Activated effector memory CD4-positive, alpha-beta T cell treated with anti-CD3 and anti-CD28 coated beads, Interleukin-2, amount 50 U/mL, for 16 hours (primary cell): Measurements from ENCODE around the gene HERC6.
A peak's percentile ranks its signal among the peaks of the same experiment; 100 is the strongest.
"Not testable (repeated sequence)": the region's sequence is repeated elsewhere in the genome, so short reads cannot be mapped to it uniquely, and the experiment has no call there.

Experiments used
- DNase-seq: peaks from one replicate; pipeline ENCODE4 v3.0.0-alpha.2; 2020

Gene HERC6

GRCh38 chr4:88448211-88448765 is 69.6 kb downstream of the HERC6 start:
- DNase-seq: not testable (repeated sequence)

GRCh38 chr4:88448889-88449288 is 70.2 kb downstream of the HERC6 start:
- no peak for DNase-seq

- no peak for DNase-seq
These were observed 70.6 kb downstream of the HERC6 start for GRCh38 chr4:88449290-88449689.

- no peak for DNase-seq
These were observed 72.6 kb downstream of the HERC6 start for GRCh38 chr4:88451205-88451604.

- no peak for DNase-seq
These were observed 74.3 kb downstream of the HERC6 start for GRCh38 chr4:88452912-88453311.

- DNase-seq: peak; percentile 96
These were observed 78.1 kb downstream of the HERC6 start, which contains the start of gene HERC5 for GRCh38 chr4:88456670-88457306. Gene HERC5, plus strand, starts transcription at chr4:88457119. Its CDS starts 151 bp downstream, at chr4:88457270.

- DNase-seq: peak; percentile 82
These were observed 78.9 kb downstream of the HERC6 start for GRCh38 chr4:88457307-88458103.

GRCh38 chr4:88458104-88458740 is 79.6 kb downstream of the HERC6 start:
- DNase-seq: no peak

GRCh38 chr4:88465653-88466192 is 87.1 kb downstream of the HERC6 start:
- no peak for DNase-seq

- DNase-seq: no peak
These were observed 88.7 kb downstream of the HERC6 start for GRCh38 chr4:88467392-88467791.

- no peak for DNase-seq
These were observed 98.7 kb downstream of the HERC6 start for GRCh38 chr4:88477229-88477860.

- no peak for DNase-seq
These were observed 99.6 kb downstream of the HERC6 start for GRCh38 chr4:88478247-88478646.

GRCh38 chr4:88481537-88481936 is 102.9 kb downstream of the HERC6 start:
- no peak for DNase-seq

- DNase-seq: no peak
These were observed 110.6 kb downstream of the HERC6 start for GRCh38 chr4:88489100-88489761.
